ENCODE results near the gene SPAG8.

DNA sequence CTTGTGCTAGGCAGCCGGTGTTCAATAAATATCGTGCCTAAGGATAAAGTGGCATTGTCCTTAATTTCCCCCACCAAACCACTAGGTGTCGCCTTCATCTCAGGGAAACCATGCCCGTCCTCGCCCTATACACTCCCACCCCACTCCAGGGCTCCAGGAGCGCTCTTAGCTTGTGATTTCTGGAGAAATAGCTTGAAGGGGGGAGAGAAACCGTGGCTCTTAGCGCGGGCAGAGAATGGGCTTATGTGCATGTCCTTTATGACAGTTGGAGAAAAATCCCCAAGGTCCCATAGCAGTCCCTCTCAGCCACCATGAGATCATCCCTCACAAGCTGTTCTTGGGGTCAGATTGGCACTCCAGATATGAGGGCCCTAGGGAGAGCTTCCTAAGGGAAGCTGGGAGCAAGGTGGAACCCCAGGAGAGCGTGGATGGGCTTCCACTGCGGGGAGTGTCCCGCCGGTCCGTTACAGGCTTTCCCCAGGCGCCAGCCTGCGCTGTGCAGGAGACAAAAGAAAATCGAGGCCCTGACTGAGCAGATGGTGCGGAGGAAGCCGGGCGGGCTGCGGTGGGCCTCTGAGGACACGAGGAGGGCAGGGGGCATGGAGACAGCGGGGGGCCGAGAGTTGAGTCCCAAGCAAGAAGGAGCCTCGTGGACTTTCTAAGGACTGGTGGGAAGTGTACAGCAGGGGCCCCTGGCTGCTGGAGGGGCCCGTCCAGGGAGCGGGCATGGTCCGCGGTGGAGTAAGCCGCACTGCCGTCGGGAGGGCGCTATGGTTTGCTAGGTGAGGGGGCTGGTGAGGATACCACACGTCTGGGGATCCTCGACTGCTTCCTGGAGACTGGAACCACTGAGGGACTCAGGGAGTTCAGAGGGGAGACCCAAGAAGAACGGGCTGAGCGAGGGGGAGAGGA, 21.4 kb downstream of the SPAG8 start:
- TF ChIP-seq YY1 (IDR thresholded peaks at IDR 0.05; ENCODE audit: insufficient read depth, insufficient read length), result no peak
- no peak for TF ChIP-seq SUZ12 (IDR thresholded peaks at IDR 0.05; ENCODE audit: extremely low read depth, insufficient read depth, insufficient read length)

Data from NT2/D1 (cell line).